Vagina (tissue), 2 donors: ENCODE results near the gene HPF1. TPM values are rescaled to one million over a fixed set of nuclear protein-coding genes. Genes with fewer than 3 reads are reported as not detected.

Experiments used
- DNase-seq, 2 donors: peaks; one replicate each; pipeline ENCODE4 v3.0.0-alpha.2; 2017; ENCODE audit errors: extremely low spot score in 2 of 2
- H3K27ac ChIP-seq: fragments of 200-600 bp; sonication (generic); one replicate; pipeline ENCODE4 v1.5.1; 2019
- H3K27me3 ChIP-seq: fragments of 200-600 bp; sonication (generic); one replicate; pipeline ENCODE4 v1.5.1; 2019
- H3K36me3 ChIP-seq, 2 donors: fragments of 200-600 bp; sonication (generic); one replicate each; pipeline ENCODE4 v1.5.1; 2017 to 2019
- H3K4me1 ChIP-seq: fragments of 200-600 bp; sonication (generic); one replicate; pipeline ENCODE4 v1.5.1; 2019
- H3K4me3 ChIP-seq, 2 donors: fragments of 200-600 bp; sonication (generic); 1 replicate in 1 of 2; 2 replicates in 1 of 2; pipeline ENCODE4 v1.5.1; 2016 to 2019
- H3K9me3 ChIP-seq: fragments of 200-600 bp; sonication (generic); one replicate; pipeline ENCODE4 v1.5.1; 2019
- POLR2A ChIP-seq, 2 donors: fragments of 450-650 bp; IDR thresholded peaks; one replicate each; pipeline ENCODE4 v1.6.1; 2017; ENCODE audit warnings: antibody characterized with exemption in 2 of 2, mild to moderate bottlenecking in 2 of 2, moderate library complexity in 2 of 2
- POLR2AphosphoS5 ChIP-seq, 2 donors: sonication (generic); formaldehyde crosslinking; IDR thresholded peaks; one replicate each; pipeline ENCODE4 v1.9.0; 2017; ENCODE audit warnings: antibody characterized with exemption in 2 of 2, mild to moderate bottlenecking in 2 of 2, low read depth in 1 of 2; ENCODE audit not compliant: insufficient read depth in 1 of 2
- intact Hi-C: fragments of 100-400 bp; cut with DNase I; formaldehyde crosslinking; loops from one replicate; pipeline ENCODE4 v1.15.1; 2023
- total RNA-seq: library from RNA; depleted of rRNA; stranded (reverse); fragments of >200 nt; gene quantifications from one replicate; pipeline ENCODE4 v1.2.3, GENCODE V29; 2016
- TF ChIP-seq, protein P1 (sequence below), 3 experiments: fragments of 450-650 bp in 2 of 3; fragments of 200-600 bp in 1 of 3; sonication (generic) in 1 of 3; IDR thresholded peaks; one replicate each; pipeline ENCODE4 v1.5.1; 2017 to 2019; ENCODE audit warnings: antibody characterized with exemption in 3 of 3, mild to moderate bottlenecking in 2 of 3, moderate library complexity in 2 of 3

Gene HPF1
- total RNA-seq, 1 donor from 2014 or later, result 15.2 TPM

DNA sequence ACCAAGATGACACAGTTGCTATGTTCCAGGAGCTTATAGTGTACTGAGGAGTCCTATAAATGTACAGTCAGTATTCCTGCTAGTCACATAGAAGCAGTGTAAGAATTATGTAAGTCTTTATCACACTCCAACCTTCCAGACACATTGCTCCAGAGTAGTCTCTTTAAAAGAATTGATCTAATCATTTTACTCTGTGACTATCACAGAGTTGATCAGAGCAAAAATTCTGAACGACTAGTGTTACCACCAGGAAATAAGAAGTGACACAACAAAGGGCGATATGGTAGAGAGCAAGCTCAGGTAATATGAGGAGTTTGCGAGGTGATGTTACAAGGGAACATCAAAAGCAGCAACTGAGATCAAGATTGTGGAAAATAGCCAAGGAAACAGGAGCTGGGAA lies 9.0 kb upstream of the HPF1 start:
- H3K9me3 ChIP-seq, result no peaks in the 10 kb centered on the region
- no peak for DNase-seq
- intact Hi-C loops, result no loop called here
- H3K4me1 ChIP-seq, result no peaks in the 10 kb centered on the region
- H3K27me3 ChIP-seq, result no peaks in the 10 kb centered on the region
- no peak for TF ChIP-seq POLR2A (IDR thresholded peaks at IDR 0.05)
- no peak overlapping the region for H3K27ac ChIP-seq
- H3K4me3 ChIP-seq, result no peak overlapping the region
- no peaks in the 10 kb centered on the region for H3K36me3 ChIP-seq

DNA sequence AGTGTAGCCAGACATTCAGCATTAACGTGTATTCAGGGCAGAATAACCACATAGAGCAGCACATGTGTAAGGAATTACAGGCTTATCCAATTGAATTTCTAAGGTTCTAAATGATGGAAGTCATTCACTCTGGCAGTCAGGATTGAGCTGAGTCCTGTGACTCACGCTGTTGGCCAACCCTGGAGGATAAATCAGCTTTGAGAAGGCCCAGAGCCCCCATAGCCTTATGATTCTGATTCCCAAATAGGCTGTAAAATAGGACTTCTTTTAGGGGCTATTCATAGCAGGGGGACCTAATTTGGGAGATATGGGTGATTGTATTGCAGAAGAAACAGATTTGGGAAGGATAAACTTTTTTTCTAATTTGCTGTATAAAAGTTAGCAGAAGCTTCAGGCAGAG lies 8.1 kb upstream of the HPF1 start:
- Histone ChIP-seq H3K36me3 (no peaks in the 10 kb centered on the region), H3K4me1 (no peaks in the 10 kb centered on the region), H3K27ac (no peak overlapping the region), H3K9me3 (no peaks in the 10 kb centered on the region), H3K4me3 (no peak overlapping the region), H3K27me3 (no peaks in the 10 kb centered on the region)
- intact Hi-C loops, result no loop called here
- TF ChIP-seq POLR2AphosphoS5 (IDR thresholded peaks at IDR 0.05; ENCODE audit: insufficient read depth in 1 of 2, low read depth in 1 of 2) (no peak), POLR2A (IDR thresholded peaks at IDR 0.05) (no peak)
- TF ChIP-seq, protein P1, sequence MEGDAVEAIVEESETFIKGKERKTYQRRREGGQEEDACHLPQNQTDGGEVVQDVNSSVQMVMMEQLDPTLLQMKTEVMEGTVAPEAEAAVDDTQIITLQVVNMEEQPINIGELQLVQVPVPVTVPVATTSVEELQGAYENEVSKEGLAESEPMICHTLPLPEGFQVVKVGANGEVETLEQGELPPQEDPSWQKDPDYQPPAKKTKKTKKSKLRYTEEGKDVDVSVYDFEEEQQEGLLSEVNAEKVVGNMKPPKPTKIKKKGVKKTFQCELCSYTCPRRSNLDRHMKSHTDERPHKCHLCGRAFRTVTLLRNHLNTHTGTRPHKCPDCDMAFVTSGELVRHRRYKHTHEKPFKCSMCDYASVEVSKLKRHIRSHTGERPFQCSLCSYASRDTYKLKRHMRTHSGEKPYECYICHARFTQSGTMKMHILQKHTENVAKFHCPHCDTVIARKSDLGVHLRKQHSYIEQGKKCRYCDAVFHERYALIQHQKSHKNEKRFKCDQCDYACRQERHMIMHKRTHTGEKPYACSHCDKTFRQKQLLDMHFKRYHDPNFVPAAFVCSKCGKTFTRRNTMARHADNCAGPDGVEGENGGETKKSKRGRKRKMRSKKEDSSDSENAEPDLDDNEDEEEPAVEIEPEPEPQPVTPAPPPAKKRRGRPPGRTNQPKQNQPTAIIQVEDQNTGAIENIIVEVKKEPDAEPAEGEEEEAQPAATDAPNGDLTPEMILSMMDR (IDR thresholded peaks at IDR 0.05), result no peak
- no peak for DNase-seq

DNA sequence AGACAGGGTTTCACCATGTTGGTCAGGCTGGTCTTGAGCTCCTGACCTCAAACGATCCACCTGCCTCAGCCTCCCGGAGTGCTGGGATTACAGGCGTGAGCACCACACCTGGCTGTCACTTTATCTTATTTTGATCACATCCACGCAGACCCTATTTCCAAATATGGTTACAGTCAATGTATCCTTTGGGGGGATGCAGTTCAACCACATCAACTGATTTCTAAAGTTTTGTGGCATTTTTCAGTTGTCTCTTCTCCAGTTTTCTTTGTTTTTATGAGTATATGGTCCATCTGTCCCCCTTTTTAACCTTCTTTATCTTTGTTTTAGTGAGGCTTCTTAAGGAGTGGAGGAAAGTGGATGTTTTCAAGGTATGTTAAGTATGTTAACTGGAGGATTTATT lies 4.1 kb upstream of the HPF1 start:
- Histone ChIP-seq H3K4me3 (no peak overlapping the region), H3K4me1 (peaks cover 6% of the 10 kb centered on the region)
- intact Hi-C loops, result no loop called here

DNA sequence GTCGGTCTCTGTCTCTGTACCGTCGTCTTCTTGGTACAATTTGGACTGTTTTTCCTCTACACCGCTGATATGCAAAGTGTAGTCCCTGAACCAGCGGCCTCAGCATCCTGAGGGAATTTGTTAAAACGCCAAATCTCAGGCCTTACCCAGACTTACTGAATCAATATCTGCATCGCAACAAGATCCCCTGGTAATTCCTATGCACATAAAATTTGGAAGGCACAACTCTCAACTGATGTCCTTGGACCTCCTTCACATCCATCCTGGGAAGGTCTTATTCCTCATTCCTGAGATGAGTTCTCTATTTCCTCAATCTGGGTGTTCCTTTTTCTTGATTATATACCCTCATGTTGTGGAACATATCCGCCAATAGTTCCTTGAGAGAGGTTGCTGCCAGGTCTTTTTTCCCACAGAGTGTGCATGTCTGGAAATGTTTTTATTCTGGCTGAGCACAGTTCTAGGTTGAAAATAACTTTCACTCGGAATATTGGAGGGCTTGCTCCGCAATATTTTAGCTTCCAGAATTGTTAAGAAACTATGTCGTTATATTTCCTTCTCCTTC lies 738 bp upstream of the HPF1 start:
- TF ChIP-seq POLR2A (IDR thresholded peaks at IDR 0.05) (no peak), POLR2AphosphoS5 (IDR thresholded peaks at IDR 0.05; ENCODE audit: insufficient read depth in 1 of 2, low read depth in 1 of 2) (no peak)
- TF ChIP-seq, protein P1 (IDR thresholded peaks at IDR 0.05), result no peak
- Histone ChIP-seq H3K9me3 (no peaks in the 10 kb centered on the region), H3K4me3 (peak overlapping the region; percentile 48 to 92), H3K27ac (peak overlapping the region; percentile 72), H3K27me3 (no peaks in the 10 kb centered on the region), H3K36me3 (no peaks in the 10 kb centered on the region), H3K4me1 (peaks cover 23% of the 10 kb centered on the region)
- intact Hi-C loops, result no loop called here
- DNase-seq, result no peak

More for the DNA sequence above, 4.1 kb upstream of the HPF1 start:
- Histone ChIP-seq H3K36me3 (no peaks in the 10 kb centered on the region), H3K27me3 (no peaks in the 10 kb centered on the region), H3K27ac (no peak overlapping the region), H3K9me3 (no peaks in the 10 kb centered on the region)
- DNase-seq, result no peak
- TF ChIP-seq, protein P1 (IDR thresholded peaks at IDR 0.05), result no peak
- TF ChIP-seq POLR2AphosphoS5 (IDR thresholded peaks at IDR 0.05; ENCODE audit: insufficient read depth in 1 of 2, low read depth in 1 of 2), result no peak

- peak overlapping the region; percentile 48 to 92 for H3K4me3 ChIP-seq
- intact Hi-C loops, result no loop called here
- H3K36me3 ChIP-seq, result peaks cover 0 to 4% of the 10 kb centered on the region in 2 donors
- TF ChIP-seq POLR2A (IDR thresholded peaks at IDR 0.05) (no peak), POLR2AphosphoS5 (IDR thresholded peaks at IDR 0.05; ENCODE audit: insufficient read depth in 1 of 2, low read depth in 1 of 2) (no peak)
- TF ChIP-seq, protein P1 (IDR thresholded peaks at IDR 0.05), result no peak
- no peaks in the 10 kb centered on the region for H3K9me3 ChIP-seq
- H3K27me3 ChIP-seq, result no peaks in the 10 kb centered on the region
- H3K27ac ChIP-seq, result peak overlapping the region; percentile 72
- peaks cover 23% of the 10 kb centered on the region for H3K4me1 ChIP-seq
- no peak for DNase-seq
These were observed 671 bp downstream of the HPF1 start for GRCh38 chr4:169756971-169757574.
